GM12892 (cell line): Measurements from ENCODE around the gene ZNF451.

Source experiments
- POLR2A ChIP-seq: IDR thresholded peaks from 2 replicates; pipeline ENCODE4 v1.6.1; 2011; ENCODE audit warnings: low read depth, low read length, control low read depth
- POLR2AphosphoS5 ChIP-seq: IDR thresholded peaks from 2 replicates; pipeline ENCODE4 v1.6.1; 2011; ENCODE audit warnings: low read depth, low read length, control low read depth
- TAF1 ChIP-seq: IDR thresholded peaks from 2 replicates; pipeline ENCODE4 v1.6.1; 2011; ENCODE audit warnings: low read depth, mild to moderate bottlenecking, control low read depth, low read length, borderline replicate concordance

DNA sequence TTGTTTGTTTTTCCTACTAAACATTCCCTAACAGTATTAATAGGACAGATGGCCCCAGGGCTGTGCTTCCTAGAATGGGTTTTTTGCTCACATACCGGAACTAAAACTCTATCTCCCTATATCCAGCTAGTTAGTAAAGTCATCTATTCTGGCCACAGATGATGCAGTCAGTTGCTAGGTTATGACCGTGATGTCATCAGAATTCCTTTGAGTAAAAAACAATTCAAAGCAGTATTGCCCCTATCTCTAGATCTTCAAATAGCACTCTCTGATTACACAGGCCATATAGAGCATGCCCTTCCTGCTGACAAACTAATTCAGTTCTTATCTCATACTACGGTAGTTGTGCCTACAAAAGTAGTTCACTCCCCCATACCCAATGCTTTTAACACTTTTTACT is 17.9 kb upstream of the ZNF451 start:
- TF ChIP-seq TAF1: no peak
- TF ChIP-seq POLR2A: no peak
- no peak for TF ChIP-seq POLR2AphosphoS5
